Right atrium auricular region (tissue), 2 donors: ENCODE results near the gene RAD51B. TPM values are rescaled to one million over a fixed set of nuclear protein-coding genes. Genes with fewer than 3 reads are reported as not detected.
"Not testable (repeated sequence)": the region's sequence is repeated elsewhere in the genome, so short reads cannot be mapped to it uniquely, and the experiment has no call there.

ENCODE experiments used
- DNase-seq: peaks from one replicate; pipeline ENCODE4 v3.0.0-alpha.2; 2019; ENCODE audit warnings: low spot score
- H3K27ac ChIP-seq, 2 donors: fragments of 200-600 bp; sonication (generic); 1 replicate in 1 of 2; 2 replicates in 1 of 2; pipeline ENCODE4 v1.5.1; 2016 to 2019
- H3K27me3 ChIP-seq, 2 donors: fragments of 200-600 bp; sonication (generic); one replicate each; pipeline versions ENCODE4 v1.5.1 to v1.6.0; 2017 to 2019
- H3K36me3 ChIP-seq: fragments of 200-600 bp; sonication (generic); one replicate; pipeline ENCODE4 v1.5.1; 2016
- H3K4me1 ChIP-seq, 2 donors: fragments of 200-600 bp; sonication (generic); one replicate each; pipeline versions ENCODE4 v1.5.1 to v1.6.0; 2017 to 2019
- H3K4me3 ChIP-seq, 2 donors: fragments of 200-600 bp; sonication (generic); 1 replicate in 1 of 2; 2 replicates in 1 of 2; pipeline ENCODE4 v1.5.1; 2017 to 2019; ENCODE audit warnings: mild to moderate bottlenecking in 1 of 2, moderate library complexity in 1 of 2
- H3K9me3 ChIP-seq, 2 donors: fragments of 200-600 bp; sonication (generic); one replicate each; pipeline ENCODE4 v1.5.1; 2019
- total RNA-seq, 2 donors: library from RNA; depleted of rRNA; stranded (reverse); fragments of >200 nt; gene quantifications; one replicate each; pipeline ENCODE4 v1.1.0, GENCODE V29; 2016
- TF ChIP-seq, protein P1 (sequence below), 2 donors: fragments of 200-600 bp; sonication (generic); IDR thresholded peaks; one replicate each; pipeline ENCODE4 v1.5.1; 2019; ENCODE audit warnings: antibody characterized with exemption in 2 of 2

RAD51B gene
- total RNA-seq, 2 donors from 2014 or later, result 1.2 to 1.5 TPM

DNA sequence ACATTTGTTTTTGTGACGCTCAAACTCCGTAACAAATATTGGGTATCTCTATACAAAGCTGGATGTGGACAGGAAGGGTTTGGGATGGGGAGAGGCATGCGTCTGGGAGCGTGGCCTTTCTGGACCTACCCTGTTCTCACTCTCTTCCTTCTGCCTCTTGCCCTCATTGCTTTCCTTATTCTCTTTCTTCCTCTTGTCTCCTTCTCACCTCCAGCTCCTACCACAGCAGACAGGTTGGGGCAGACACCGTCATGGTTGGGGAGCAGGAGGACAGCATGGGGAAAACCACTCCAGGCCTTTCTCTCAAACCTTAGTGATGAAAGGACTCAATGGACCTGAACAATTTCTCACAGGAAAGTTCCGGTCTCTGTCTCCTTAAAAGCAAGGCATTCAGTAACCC, 465.3 kb downstream of the RAD51B start:
- no peak overlapping the region for H3K4me3 ChIP-seq
- DNase-seq, result no peak
- TF ChIP-seq, protein P1, sequence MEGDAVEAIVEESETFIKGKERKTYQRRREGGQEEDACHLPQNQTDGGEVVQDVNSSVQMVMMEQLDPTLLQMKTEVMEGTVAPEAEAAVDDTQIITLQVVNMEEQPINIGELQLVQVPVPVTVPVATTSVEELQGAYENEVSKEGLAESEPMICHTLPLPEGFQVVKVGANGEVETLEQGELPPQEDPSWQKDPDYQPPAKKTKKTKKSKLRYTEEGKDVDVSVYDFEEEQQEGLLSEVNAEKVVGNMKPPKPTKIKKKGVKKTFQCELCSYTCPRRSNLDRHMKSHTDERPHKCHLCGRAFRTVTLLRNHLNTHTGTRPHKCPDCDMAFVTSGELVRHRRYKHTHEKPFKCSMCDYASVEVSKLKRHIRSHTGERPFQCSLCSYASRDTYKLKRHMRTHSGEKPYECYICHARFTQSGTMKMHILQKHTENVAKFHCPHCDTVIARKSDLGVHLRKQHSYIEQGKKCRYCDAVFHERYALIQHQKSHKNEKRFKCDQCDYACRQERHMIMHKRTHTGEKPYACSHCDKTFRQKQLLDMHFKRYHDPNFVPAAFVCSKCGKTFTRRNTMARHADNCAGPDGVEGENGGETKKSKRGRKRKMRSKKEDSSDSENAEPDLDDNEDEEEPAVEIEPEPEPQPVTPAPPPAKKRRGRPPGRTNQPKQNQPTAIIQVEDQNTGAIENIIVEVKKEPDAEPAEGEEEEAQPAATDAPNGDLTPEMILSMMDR (IDR thresholded peaks at IDR 0.05), result no peak
- H3K9me3 ChIP-seq, result no peaks in the 10 kb centered on the region
- H3K36me3 ChIP-seq, result no peaks in the 10 kb centered on the region
- peaks cover 0 to 14% of the 10 kb centered on the region in 2 donors for H3K4me1 ChIP-seq
- no peaks in the 10 kb centered on the region for H3K27me3 ChIP-seq
- H3K27ac ChIP-seq, result peak overlapping the region; percentile 41 to 57

DNA sequence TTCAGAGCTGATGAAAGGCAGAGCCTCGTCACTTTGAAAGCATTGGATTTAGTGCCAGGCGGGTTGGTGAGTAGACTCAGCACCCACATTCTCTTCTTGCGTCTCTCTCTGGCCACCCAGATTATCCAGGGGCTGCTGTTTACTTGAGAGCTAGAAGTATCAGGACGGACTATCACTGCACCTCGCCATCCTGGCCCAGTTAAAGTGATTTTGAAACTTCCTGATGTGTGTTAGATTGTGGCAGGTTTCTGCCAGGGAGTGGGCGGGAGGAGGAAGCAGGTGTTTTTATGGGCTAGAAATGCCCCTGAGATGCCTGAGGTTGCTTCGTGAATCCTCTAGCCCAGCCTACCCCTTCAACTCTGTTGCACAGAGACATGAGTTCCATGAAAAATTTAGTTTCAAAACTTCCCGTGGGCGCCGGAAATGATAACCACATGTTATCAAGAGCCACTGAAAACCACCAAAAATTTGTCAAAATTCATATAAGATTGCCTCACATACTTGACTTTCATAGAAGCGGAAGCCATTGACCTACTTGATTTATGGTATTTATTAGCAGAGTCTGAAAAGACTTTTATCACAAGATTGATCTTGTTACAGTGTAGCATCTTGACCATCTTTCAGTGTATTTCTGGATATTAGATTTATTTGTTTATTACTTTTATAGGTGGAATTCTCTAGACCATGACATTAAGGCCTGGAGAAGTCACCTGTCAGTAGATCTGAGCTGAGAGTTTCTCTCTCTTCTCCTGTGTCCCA, 466.0 kb downstream of the RAD51B start:
- Histone ChIP-seq H3K36me3 (no peaks in the 10 kb centered on the region), H3K27ac (peak overlapping the region; percentile 41 to 57), H3K4me3 (no peak overlapping the region), H3K4me1 (peaks cover 0 to 14% of the 10 kb centered on the region in 2 donors), H3K9me3 (no peaks in the 10 kb centered on the region), H3K27me3 (no peaks in the 10 kb centered on the region)
- TF ChIP-seq, protein P1 (IDR thresholded peaks at IDR 0.05), result no peak
- no peak for DNase-seq

- no peaks in the 10 kb centered on the region for H3K27me3 ChIP-seq
- H3K4me3 ChIP-seq, result no peak overlapping the region
- no peaks in the 10 kb centered on the region for H3K9me3 ChIP-seq
- H3K4me1 ChIP-seq, result peaks cover 0 to 14% of the 10 kb centered on the region in 2 donors
- H3K27ac ChIP-seq, result no peak overlapping the region
- H3K36me3 ChIP-seq, result no peaks in the 10 kb centered on the region
- no peak for DNase-seq
- TF ChIP-seq, protein P1 (IDR thresholded peaks at IDR 0.05), result no peak
Observed at GRCh38 chr14:68286667-68287066, 467.1 kb downstream of the RAD51B start.

DNA sequence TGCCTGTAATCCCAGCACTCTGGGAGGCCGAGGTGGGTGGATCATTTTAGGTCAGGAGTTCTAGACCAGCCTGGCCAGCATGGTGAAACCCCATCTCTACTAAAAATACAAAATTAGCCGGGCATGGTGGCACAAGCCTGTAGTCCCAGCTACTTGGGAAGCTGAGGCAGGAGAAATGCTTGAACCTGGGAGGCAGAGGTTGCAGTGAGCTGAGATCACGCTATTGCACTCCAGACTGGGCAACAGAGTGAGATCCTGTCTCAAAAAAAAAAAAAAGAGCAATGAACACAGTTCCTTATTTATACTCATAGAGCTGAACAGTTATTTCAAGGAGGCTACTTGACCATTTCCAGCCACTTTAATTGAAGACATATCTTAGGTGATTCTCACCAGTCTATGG, 469.9 kb downstream of the RAD51B start:
- not testable (repeated sequence) for H3K27me3 ChIP-seq, H3K27ac ChIP-seq, DNase-seq, H3K4me3 ChIP-seq, H3K9me3 ChIP-seq, H3K36me3 ChIP-seq, H3K4me1 ChIP-seq

- DNase-seq, result no peak
- Histone ChIP-seq H3K27me3 (no peaks in the 10 kb centered on the region), H3K4me3 (no peak overlapping the region), H3K4me1 (peaks cover 0 to 11% of the 10 kb centered on the region in 2 donors), H3K9me3 (no peaks in the 10 kb centered on the region), H3K36me3 (no peaks in the 10 kb centered on the region), H3K27ac (no peak overlapping the region)
- TF ChIP-seq, protein P1 (IDR thresholded peaks at IDR 0.05), result no peak
Observed at GRCh38 chr14:68291820-68292219, 472.2 kb downstream of the RAD51B start.

DNA sequence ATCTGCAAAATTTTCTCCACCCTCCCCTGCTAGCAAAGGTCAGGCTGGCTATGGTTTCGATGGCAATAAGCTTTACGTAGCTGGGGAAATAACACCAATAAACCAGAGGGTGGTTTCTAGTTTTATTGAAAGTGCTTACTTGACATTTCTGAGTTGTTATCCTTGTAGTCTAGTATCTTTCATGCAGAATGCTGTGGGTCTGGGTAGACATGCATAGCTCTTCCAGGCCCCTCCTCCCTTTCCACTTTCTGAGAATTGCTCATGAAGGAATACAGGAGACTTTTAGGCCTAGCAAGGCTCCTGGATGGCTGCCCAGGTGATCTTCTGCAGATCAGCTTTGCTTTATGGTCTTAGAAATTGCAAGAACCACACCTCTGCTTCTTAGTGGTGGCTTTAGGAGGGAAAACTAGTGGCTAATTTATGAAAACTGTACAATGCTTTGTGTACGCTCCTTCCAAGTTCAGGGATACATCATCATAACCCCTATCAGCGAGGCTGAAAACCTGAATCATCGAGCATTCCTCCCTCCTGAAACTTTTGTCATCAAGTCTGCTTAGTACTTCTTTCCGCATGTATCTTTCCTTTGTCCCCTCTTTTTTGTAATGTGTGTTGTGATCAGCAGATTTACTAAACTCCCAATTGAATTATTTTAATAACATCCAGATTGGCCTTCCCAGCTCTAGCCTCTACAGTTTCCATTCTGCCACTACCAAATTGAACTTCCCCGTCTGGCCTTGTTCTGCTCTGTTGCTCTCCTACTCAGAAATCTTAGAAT, 473.0 kb downstream of the RAD51B start:
- no peak for DNase-seq
- H3K27ac ChIP-seq, result no peak overlapping the region
- H3K4me3 ChIP-seq, result no peak overlapping the region
- H3K9me3 ChIP-seq, result no peaks in the 10 kb centered on the region
- no peaks in the 10 kb centered on the region for H3K27me3 ChIP-seq
- TF ChIP-seq, protein P1 (IDR thresholded peaks at IDR 0.05), result no peak
- no peaks in the 10 kb centered on the region for H3K36me3 ChIP-seq
- H3K4me1 ChIP-seq, result peaks cover 0 to 11% of the 10 kb centered on the region in 2 donors
